Caco-2 (cell line): ENCODE results near the gene RUNX2. TPM values are rescaled to one million over a fixed set of nuclear protein-coding genes. Genes with fewer than 3 reads are reported as not detected.

Source experiments
- BruUV-seq: library from RNA; stranded (reverse); fragments of 400-500 nt; replicated peaks from 2 replicates; lab custom pipeline; 2021; lab: Mats Ljungman, UMichigan
- CTCF ChIA-PET: fragments of 300-600 bp; sonication (Branson Sonifier 250); formaldehyde crosslinking; loops from one replicate; lab custom pipeline; 2022; ENCODE audit warnings: antibody characterized with exemption; lab: Charles Lee
- POLR2A ChIA-PET: fragments of 300-600 bp; sonication (Branson Sonifier 250); formaldehyde crosslinking; loops from one replicate; lab custom pipeline; 2022; ENCODE audit warnings: antibody characterized with exemption; lab: Charles Lee
- DNase-seq, 2 experiments: peaks; one replicate each; pipeline versions ENCODE4 v3.0.0 to v3.0.0-alpha.2; 2020 to 2022
- H3K27me3 ChIP-seq: replicated peaks from 2 replicates; pipeline ENCODE4 v1.6.0; 2011; ENCODE audit warnings: low read length; ENCODE audit not compliant: control insufficient read depth, insufficient read depth
- H3K36me3 ChIP-seq: 2 replicates; pipeline ENCODE4 v1.5.1; 2011; ENCODE audit warnings: low read length; ENCODE audit not compliant: control insufficient read depth, insufficient read depth
- H3K4me1 ChIP-seq: fragments of 250-450 bp; sonication (Bioruptor Pico); 2 replicates; pipeline ENCODE4 v1.5.1; 2020; ENCODE audit warnings: mild to moderate bottlenecking
- H3K4me3 ChIP-seq: 2 replicates; pipeline ENCODE4 v1.5.1; 2011; ENCODE audit warnings: low read depth, mild to moderate bottlenecking, control low read depth, low read length
- H3K9me3 ChIP-seq: fragments of 250-450 bp; sonication (Bioruptor Pico); 2 replicates; pipeline ENCODE4 v1.5.1; 2020; ENCODE audit warnings: mild to moderate bottlenecking, moderate library complexity
- H3K27ac Mint-ChIP-seq: one replicate; pipeline ENCODE4 v1.8.0; 2022; ENCODE audit warnings: mixed read lengths; ENCODE audit not compliant: unreplicated experiment
- H3K27me3 Mint-ChIP-seq: one replicate; pipeline ENCODE4 v1.8.0; 2022; ENCODE audit warnings: mixed read lengths; ENCODE audit not compliant: insufficient read depth, unreplicated experiment
- H3K36me3 Mint-ChIP-seq: one replicate; pipeline ENCODE4 v1.8.0; 2022; ENCODE audit warnings: mild to moderate bottlenecking, mixed read lengths; ENCODE audit not compliant: insufficient read depth, unreplicated experiment
- H3K4me1 Mint-ChIP-seq: one replicate; pipeline ENCODE4 v1.8.0; 2022; ENCODE audit warnings: low read depth, mixed read lengths; ENCODE audit not compliant: unreplicated experiment
- H3K4me3 Mint-ChIP-seq: one replicate; pipeline ENCODE4 v1.8.0; 2022; ENCODE audit warnings: mild to moderate bottlenecking, moderate library complexity, mixed read lengths; ENCODE audit not compliant: unreplicated experiment
- H3K9me3 Mint-ChIP-seq: one replicate; pipeline ENCODE4 v1.8.0; 2022; ENCODE audit warnings: mixed read lengths; ENCODE audit not compliant: unreplicated experiment
- CTCF ChIP-seq, 2 experiments: fragments of 200-600 bp in 1 of 2; IDR thresholded peaks; 1 replicate in 1 of 2; 2 replicates in 1 of 2; pipeline versions ENCODE4 v1.5.1 to v1.8.0; 2011 to 2022; ENCODE audit warnings: antibody characterized with exemption in 1 of 2, control low read depth in 1 of 2, inconsistent platforms in 1 of 2, low read depth in 1 of 2, low read length in 1 of 2, mild to moderate bottlenecking in 1 of 2, moderate library complexity in 1 of 2; ENCODE audit not compliant: insufficient read depth in 1 of 2, severe bottlenecking in 1 of 2, unreplicated experiment in 1 of 2
- intact Hi-C: fragments of 100-400 bp; cut with micrococcal nuclease; formaldehyde crosslinking; loops from one replicate; pipeline ENCODE4 v1.10.0; 2022; ENCODE audit not compliant: unreplicated experiment
- total RNA-seq: library from RNA; stranded (reverse); gene quantifications from 2 replicates; pipeline ENCODE4 v1.2.3, GENCODE V29; 2022

RUNX2 gene
- total RNA-seq, 1 experiment from 2014 or later: not detected

GRCh38 chr6:45569210-45569945 lies 241.2 kb downstream of the RUNX2 start:
- no peak overlapping the region for H3K4me3 Mint-ChIP-seq
- no peak overlapping the region for H3K4me3 ChIP-seq
- peaks cover 26% of the 10 kb centered on the region for H3K4me1 Mint-ChIP-seq
- peaks cover 16% of the 10 kb centered on the region for H3K9me3 Mint-ChIP-seq
- TF ChIP-seq CTCF (IDR thresholded peaks at IDR 0.05; ENCODE audit: insufficient read depth in 1 of 2, low read depth in 1 of 2, low read length in 1 of 2, severe bottlenecking in 1 of 2, unreplicated experiment in 1 of 2): no peak
- peaks cover 22% of the 10 kb centered on the region for H3K4me1 ChIP-seq
- no peak overlapping the region for H3K27ac Mint-ChIP-seq
- ChIA-PET CTCF (no interaction called here), POLR2A (no interaction called here)
- no peaks in the 10 kb centered on the region for H3K9me3 ChIP-seq
- no peaks in the 10 kb centered on the region for H3K27me3 ChIP-seq
- no peaks in the 10 kb centered on the region for H3K27me3 Mint-ChIP-seq
- no peak for DNase-seq
- intact Hi-C loops: no loop called here
- BruUV-seq: no TSS peak
- H3K36me3 ChIP-seq: no peaks in the 10 kb centered on the region
- no peaks in the 10 kb centered on the region for H3K36me3 Mint-ChIP-seq

GRCh38 chr6:45571159-45571558 lies 243.0 kb downstream of the RUNX2 start:
- CTCF ChIA-PET: no interaction called here
- H3K4me1 ChIP-seq: peaks cover 18% of the 10 kb centered on the region
- no peak for DNase-seq
- H3K9me3 Mint-ChIP-seq: peaks cover under 1% of the 10 kb centered on the region
- H3K4me3 Mint-ChIP-seq: no peak overlapping the region
- H3K4me3 ChIP-seq: no peak overlapping the region
- no peak overlapping the region for H3K27ac Mint-ChIP-seq
- H3K36me3 Mint-ChIP-seq: no peaks in the 10 kb centered on the region
- H3K4me1 Mint-ChIP-seq: peaks cover 17% of the 10 kb centered on the region
- H3K27me3 Mint-ChIP-seq: no peaks in the 10 kb centered on the region
- no peaks in the 10 kb centered on the region for H3K36me3 ChIP-seq
- POLR2A ChIA-PET: no interaction called here
- no peak for TF ChIP-seq CTCF (IDR thresholded peaks at IDR 0.05; ENCODE audit: insufficient read depth in 1 of 2, low read depth in 1 of 2, low read length in 1 of 2, severe bottlenecking in 1 of 2, unreplicated experiment in 1 of 2)
- no TSS peak for BruUV-seq
- intact Hi-C loops: no loop called here
- no peaks in the 10 kb centered on the region for H3K9me3 ChIP-seq
- no peaks in the 10 kb centered on the region for H3K27me3 ChIP-seq

DNA sequence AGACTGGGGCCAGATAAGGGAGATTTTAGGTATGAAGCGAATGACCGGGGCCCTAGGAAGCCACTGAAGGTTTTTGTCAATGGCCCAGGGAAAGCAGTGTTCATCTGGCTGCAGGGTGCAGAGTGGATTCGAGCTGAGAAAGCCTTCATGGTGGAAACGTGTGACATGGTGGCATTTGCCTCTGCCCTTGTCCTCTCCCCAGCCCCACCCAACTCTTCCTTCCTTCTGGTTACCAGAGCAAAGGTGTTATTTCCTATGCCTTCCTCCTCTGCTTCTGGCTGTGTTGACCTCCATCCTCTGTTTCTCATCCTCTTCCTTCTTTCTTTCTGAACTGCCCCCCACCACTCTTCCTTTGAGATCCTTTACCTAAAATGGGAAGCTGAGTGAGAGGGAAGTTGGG lies 244.7 kb downstream of the RUNX2 start:
- Mint-ChIP-seq H3K4me3 (no peak overlapping the region), H3K9me3 (no peaks in the 10 kb centered on the region), H3K27me3 (no peaks in the 10 kb centered on the region), H3K36me3 (no peaks in the 10 kb centered on the region), H3K4me1 (peaks cover 8% of the 10 kb centered on the region), H3K27ac (peak overlapping the region; percentile 44)
- no peak for TF ChIP-seq CTCF (IDR thresholded peaks at IDR 0.05; ENCODE audit: insufficient read depth in 1 of 2, low read depth in 1 of 2, low read length in 1 of 2, severe bottlenecking in 1 of 2, unreplicated experiment in 1 of 2)
- Histone ChIP-seq H3K27me3 (no peaks in the 10 kb centered on the region), H3K9me3 (no peaks in the 10 kb centered on the region), H3K4me3 (no peak overlapping the region), H3K36me3 (no peaks in the 10 kb centered on the region), H3K4me1 (peaks cover 1% of the 10 kb centered on the region; the same call in 1 of the 2 replicates)
- DNase-seq: no peak
- no TSS peak for BruUV-seq
- ChIA-PET POLR2A (no interaction called here), CTCF (no interaction called here)
- intact Hi-C loops: no loop called here
